ENCODE measurements around the gene GPD1. TPM values are rescaled to one million over a fixed set of nuclear protein-coding genes. Genes with fewer than 3 reads are reported as not detected.

GPD1 gene
- total RNA-seq, 1 donor from 2014 or later, result 51.1 TPM

DNA sequence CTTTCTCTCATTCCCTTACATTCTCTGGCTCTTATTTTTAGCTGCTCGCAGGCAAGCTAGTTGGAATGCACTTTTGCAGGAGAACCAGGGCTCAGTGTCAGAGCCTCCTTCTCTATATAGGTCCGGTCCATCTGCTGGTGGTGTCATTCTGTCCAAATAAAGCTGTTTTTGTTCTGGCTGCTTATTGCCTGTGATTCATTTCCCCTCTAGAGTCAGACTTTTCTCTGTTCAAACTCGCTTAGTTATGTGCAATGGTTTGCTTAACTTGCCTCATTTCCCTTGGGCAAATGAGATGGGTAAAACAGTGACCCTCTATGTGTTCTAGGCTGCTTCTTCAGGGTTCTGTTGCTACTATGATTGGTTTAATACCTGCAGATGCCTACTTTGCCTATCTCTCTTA, 15.8 kb upstream of the GPD1 start:
- DNase-seq (ENCODE audit: missing footprints) (no peak), ATAC-seq (no peak)
- intact Hi-C loops (cut with DNase I), result loop anchor here (2.0 kb wide), 1 partner anchor 87 kb away; no protein-coding TSS in a partner anchor

DNA sequence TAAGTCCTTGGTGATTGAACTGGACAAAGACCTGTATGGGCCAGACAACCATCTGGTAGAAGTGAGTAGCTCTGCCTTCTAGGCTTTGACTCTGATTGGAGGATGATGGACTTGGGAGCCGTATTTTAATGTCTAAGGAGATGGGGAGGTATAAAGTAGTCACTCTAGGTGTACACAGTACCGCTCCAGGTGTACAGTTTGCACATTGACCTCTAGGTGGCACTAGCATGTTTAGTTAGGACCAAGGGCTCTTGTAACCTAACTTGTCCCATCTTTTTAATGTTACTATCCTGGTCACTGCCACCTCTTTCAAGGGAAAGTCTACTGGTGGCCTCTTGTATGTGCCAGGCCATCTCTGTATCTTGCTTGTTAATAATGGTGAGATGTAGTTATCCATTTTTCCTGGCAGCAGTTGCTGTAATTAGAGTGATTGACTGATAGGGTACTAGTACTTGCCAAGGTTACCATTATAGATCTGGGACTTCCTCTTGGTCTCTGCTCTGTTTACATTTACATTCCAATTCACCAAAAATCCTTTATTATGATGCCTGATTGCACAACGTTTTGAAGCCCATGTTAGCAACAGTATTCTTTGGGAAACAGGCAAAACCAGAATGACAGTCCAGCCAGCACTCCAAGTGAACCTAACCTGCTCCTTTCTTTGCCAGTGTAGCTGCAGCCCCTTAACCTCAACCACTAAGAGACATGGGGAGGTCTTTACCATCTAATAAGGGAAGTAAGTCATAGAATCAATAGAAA, 15.1 kb upstream of the GPD1 start:
- DNase-seq (ENCODE audit: missing footprints) (no peak), ATAC-seq (peak; percentile 26)
- intact Hi-C loops (cut with DNase I), result loop anchor here (2.0 kb wide), 1 partner anchor 86 kb away; no protein-coding TSS in a partner anchor

DNA sequence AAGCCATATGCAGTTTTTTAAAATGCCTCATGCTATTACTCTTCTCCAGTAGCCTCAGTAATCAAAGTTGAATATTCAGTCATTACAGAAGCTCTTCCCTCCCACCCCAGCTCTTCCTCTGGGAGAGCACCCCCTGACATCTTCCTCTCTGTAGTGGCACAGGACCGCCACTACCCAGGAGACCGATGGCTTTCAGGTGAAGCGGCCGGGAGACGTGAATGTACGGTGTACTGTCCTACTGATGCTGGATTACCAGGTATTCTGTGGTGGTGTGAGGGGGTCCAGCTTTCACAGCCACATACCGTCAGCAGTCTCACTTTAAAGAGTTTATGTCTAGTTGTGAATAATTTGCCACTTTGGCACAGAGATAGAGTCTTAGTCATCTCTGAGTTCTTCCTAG, 14.1 kb upstream of the GPD1 start:
- no peak for ATAC-seq
- DNase-seq (ENCODE audit: missing footprints), result no peak
- intact Hi-C loops (cut with DNase I), result loop anchor here (2.0 kb wide), 1 partner anchor 85 kb away; no protein-coding TSS in a partner anchor

DNA sequence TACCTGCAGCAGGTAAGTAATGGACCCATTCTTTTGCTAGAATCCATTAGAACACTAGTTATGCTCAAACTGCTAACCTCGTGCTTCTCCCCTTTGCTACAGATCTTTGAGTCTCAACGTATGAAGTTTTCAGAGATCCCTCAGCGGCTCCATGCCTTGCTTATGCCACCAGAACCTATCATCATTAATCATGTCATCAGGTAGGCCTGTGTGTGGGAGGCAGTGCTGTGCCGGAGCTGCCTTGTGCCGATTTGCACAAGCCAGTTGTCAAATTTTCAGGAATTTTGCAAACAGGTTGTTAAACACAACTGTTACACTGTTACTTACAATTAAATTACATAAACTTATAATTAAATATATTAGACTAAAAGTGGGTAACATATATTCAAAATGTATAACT, 13.4 kb upstream of the GPD1 start:
- intact Hi-C loops (cut with DNase I), result no loop called here
- DNase-seq (ENCODE audit: missing footprints), result no peak
- no peak for ATAC-seq

DNA sequence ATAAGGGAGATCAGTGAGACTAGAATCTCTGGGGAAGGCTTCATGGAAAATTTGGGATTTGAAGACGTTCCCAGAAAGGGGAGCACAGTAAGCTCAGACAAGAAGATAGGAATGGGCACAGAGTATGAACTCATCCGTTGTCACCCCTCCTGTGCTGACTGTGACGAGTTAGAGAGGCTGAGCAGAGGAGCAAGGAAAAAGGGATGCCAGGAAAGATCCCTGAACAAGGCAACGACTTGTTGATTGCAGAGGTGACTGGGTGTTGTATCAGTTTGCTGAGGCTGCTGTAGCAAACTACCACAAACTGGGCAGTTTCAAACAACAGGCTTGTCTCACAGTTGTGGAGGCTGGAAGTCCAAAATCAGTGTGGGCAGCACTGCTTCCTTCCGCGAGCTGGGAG, 5.9 kb upstream of the GPD1 start:
- intact Hi-C loops (cut with DNase I), result no loop called here
- DNase-seq (ENCODE audit: missing footprints) (no peak), ATAC-seq (no peak)

DNA sequence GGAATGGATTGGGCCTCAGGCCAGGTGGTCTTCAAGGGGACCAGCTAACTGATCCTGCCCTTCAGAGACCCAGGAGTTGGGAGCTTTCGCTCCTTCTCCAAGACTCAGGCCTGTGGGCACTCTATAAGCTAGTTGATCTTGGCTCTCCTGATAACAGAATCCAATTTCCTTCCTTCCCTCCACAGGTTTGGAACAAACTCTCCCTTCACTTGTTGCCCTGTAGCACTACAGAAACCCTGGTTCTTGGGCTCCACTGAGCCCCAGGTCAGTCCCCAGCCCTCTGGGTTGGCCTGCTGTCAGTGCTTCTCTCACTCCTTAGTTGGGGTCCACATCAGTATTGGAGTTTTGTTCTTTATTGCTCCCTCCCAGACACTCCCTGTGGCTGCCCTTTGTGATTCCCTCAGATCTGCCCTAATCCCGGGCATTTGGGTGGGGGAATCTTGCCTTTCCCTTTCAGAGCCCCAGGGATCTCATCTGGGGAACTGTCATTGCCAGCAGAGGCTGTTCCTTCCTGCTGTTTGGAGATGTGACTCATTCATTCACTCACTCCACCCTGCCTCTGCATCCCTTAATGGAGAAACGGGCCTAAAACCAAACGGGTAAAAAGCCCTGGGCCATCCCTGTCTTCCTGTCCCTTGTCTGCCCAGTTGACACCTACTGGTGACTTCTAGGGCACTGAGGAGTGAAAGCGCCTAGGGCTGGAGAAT, 4.4 kb upstream of the GPD1 start:
- DNase-seq (ENCODE audit: missing footprints), result no peak

DNA sequence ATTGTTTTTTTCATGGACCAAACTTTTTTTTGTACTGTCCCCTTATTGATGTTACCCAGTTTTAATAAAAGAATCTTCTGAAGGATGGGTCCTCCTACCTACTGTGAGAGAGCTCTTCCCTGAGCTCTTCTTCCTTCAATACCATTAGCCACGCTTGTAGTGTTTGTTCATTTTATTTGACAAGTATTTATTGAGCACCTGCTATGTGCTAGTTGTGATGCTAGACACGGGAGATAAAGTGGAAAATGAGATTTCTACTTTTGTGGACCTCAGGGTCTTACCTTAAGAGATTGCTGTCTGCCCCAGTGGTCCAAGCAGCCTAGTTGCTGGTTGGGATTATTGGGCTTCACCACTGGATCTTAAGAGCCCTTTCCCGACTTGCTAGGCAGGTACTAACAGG, 3.2 kb upstream of the GPD1 start:
- ATAC-seq, result no peak
- intact Hi-C loops (cut with DNase I), result no loop called here
- DNase-seq (ENCODE audit: missing footprints), result no peak

More for the DNA sequence above, 4.4 kb upstream of the GPD1 start:
- peak; percentile 18 for ATAC-seq
- intact Hi-C loops (cut with DNase I), result no loop called here

DNA sequence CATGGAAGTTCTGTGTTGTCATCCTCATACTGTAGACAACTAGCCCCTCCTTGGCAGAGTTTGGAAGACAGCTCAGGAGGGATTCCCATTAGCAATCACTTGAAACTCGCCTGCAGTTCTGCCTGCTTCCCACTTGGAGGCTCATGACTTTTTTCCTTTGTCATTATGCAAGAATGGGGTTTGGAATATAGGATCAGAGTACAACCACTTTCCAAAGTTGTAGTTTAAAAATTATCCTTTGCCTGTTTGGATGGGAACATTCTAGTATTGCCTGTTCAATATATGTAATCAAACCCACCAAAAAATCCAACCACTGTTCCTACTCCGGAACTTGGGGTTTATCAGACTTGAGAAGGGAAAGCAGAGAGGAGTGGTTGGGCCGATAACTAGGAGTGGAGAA, 2.1 kb upstream of the GPD1 start:
- DNase-seq (ENCODE audit: missing footprints) (no peak), ATAC-seq (no peak)
- intact Hi-C loops (cut with DNase I), result no loop called here

DNA sequence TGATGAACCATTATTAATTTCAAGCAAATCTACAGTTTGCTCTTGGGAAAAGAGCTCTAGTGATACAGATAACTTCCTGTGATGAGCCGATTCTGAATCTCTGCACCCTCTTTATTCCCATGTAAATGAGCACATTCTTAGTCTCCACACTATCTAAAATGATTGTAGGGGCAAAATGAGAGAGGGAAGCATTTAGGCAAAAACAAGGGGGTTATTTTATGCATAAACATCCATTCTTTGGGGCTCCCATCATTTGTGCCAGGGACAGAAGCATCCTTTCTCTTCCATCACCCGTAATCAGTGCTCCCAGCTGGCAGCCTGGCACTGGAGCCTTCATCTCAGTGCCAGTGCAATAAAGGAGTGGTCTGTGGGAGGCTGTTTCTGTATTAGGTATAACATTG, 1.7 kb upstream of the GPD1 start:
- DNase-seq (ENCODE audit: missing footprints) (no peak), ATAC-seq (no peak)
- intact Hi-C loops (cut with DNase I), result no loop called here

DNA sequence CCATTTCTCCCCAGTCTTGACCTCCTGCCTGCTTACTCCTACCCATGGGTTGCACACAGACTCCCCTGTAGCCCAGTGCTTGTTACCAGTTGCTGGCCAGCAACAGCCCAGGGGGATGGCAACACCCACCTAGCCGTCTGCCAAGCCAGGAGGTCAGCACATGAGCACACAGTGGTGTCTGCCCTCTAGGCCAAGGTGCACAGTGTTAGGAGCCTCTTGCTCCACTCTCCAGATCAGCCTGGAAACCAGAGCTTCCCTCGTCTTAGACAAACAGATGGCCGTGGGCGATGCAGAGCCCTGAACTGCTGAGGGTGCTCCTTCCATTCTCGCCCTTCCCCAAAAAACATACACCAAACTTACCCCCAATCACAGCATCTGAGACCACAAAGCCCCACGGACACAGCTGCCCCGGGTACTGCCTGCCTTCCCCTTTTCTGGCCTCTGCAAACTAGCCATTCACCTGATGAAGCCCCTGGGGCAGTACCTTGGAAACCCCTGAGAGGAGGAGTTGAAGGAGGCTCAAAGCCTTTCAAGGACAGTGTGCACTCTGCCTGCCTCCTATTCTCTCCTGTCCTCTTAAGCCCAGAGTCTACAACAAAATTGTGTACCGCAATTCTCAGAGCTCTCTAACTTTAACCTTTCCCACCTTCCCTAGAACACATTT, 1.0 kb upstream of the GPD1 start:
- ATAC-seq, result no peak
- intact Hi-C loops (cut with DNase I), result no loop called here
- no peak for DNase-seq (ENCODE audit: missing footprints)

DNA sequence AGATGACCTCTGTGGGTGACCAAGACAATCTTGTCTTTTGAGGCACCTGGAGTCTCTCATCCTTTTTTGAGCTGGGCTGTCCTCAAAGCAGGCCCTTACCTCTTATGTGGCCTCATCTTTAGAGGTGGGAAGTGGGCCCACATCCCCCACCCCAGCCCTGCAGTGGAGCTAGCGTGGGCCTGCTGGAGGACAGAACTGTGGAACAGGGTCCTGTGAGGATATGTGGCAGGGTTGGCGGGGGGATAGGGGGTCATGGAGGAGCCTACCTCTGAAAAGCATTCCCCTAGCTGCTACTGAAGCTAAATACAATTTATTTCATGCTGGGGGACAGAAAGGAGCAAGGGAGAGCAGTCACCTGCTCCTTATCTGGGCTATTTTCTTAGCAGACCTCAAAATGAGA, 457 bp upstream of the GPD1 start:
- no peak for ATAC-seq
- intact Hi-C loops (cut with DNase I), result no loop called here
- DNase-seq (ENCODE audit: missing footprints), result no peak

DNA sequence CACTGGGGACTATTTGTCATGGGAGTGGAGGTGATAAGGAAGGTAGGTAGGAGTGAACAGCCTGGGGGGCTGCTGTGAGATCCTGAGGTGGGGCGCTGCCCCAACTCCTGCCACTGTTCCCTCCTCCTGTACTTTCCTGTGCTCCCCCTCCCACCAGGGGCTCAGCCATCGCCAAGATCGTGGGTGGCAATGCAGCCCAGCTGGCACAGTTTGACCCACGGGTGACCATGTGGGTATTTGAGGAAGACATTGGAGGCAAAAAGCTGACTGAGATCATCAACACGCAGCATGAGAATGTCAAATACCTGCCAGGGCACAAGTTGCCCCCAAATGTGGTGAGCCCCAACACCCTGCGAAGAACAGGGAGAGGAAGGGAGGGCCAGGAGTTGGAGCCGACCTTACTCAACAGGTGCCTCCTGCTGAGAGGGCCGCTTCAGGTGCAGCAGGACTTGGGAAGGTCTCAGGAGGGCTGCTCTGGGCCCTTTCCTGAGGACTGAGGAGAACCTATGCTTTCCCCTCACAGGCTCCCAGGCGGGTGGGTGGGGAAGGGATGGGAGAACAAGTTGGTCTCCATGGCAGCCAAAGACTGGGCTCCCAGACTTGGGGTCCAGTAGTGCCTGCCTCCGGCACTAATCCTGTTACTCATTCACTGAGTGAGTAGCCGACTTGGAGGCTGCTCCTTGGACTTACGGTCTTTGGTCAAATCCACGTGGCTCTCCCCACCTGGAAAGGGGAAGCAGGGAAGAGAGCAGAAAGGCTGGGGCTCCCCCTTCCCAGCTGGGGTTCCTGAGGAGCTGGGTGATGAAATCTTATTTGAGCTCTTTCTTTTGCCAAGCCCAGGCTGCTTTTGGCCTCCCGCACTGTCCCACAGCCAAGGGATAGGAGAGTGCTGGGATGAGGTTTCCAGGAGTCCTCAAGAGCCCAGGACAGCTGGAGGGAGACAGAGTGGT, 884 bp downstream of the GPD1 start:
- intact Hi-C loops (cut with DNase I), result no loop called here
- DNase-seq (ENCODE audit: missing footprints) (no peak), ATAC-seq (peak; percentile 30)

DNA sequence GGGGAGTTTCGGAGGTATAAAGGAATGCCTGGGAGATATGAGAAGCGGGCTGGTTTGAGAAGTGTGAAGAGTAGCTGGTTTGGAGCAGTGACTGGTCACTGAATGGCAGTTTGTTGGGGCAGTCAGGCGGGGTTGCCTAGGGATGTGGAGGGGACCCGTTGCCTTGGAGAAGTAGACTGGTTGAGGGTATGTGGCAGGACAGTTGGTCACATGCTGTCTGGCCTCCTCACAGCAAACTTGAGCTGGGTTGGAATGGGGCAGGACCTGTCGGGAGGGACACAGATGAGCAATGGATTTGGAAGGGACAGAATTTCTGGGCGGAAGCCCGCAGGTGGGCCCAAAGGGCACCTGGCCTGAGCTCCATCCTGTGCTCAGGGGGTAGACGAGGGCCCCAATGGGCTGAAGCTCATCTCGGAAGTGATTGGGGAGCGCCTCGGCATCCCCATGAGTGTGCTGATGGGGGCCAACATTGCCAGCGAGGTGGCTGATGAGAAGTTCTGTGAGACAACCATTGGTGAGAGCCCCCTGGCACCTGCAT, 2.2 kb downstream of the GPD1 start:
- DNase-seq (ENCODE audit: missing footprints) (no peak), ATAC-seq (no peak)
- intact Hi-C loops (cut with DNase I), result no loop called here

DNA sequence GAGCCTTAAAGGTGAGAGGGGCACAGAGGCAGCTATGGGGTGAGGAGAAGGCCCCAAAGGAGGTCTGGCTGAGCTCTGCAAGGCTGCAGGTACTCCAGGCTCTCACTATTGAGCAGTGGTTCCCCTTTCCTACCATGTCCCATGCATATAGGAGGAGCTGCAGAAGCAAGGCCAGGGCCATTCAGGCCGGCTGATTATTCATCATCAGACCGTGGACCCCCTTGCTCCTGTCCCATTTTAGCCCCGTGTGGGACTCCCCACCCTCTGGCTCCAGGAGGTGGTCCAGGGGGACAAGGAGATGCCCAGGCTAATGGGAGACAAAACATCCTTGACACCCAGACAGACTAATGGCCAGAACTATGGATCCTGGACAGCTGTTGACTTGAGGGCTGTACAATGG, 3.1 kb downstream of the GPD1 start:
- ATAC-seq, result no peak
- intact Hi-C loops (cut with DNase I), result no loop called here

DNA sequence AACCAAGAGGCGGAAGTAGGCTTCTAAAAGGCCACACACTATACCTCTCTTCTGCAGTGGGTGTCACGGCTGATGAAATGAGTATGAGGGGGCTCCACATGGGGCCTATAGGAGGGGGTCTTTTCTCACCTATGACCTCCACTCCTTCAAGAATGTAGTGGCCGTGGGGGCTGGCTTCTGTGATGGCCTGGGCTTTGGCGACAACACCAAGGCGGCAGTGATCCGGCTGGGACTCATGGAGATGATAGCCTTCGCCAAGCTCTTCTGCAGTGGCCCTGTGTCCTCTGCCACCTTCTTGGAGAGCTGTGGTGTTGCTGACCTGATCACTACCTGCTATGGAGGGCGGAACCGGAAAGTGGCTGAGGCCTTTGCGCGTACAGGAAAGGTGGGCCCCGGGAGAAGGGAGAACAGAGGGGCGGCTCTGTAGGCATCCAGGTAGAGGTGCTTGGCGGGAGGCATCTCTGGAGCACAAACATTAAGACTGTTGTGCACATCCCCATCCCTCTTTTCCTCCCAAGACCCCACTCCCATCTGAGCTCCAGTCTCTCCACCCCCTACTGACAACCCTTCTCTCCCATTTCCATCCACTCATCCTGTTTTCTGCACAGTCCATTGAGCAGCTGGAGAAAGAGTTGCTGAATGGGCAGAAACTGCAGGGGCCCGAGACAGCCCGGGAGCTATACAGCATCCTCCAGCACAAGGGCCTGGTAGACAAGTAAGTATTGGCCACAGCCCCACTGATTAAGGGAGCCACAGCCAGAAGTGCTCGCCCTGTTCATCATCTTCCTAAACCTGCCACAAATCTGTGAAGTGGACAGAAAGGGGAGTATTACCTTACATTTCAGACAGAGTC, 3.8 kb downstream of the GPD1 start:
- no peak for ATAC-seq
- DNase-seq (ENCODE audit: missing footprints), result no peak
- intact Hi-C loops (cut with DNase I), result no loop called here

More for the DNA sequence above, 3.1 kb downstream of the GPD1 start:
- DNase-seq (ENCODE audit: missing footprints), result no peak

DNA sequence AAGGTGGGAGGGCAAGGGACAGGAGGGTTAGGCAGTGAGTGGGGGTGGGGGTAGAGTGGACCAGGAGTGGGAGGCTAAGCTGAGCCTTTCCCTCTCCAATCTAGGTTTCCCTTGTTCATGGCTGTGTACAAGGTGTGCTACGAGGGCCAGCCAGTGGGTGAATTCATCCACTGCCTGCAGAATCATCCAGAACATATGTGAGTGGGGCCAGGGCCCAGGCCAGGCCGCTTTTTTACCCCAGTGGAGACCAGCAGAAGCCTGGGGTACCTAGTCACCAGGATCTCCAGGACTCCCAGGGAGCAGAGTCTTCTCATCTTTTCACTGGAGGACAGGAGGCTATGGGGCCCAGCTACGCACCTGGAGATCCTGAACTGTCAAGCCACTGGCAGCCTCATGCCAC, 5.5 kb downstream of the GPD1 start:
- DNase-seq (ENCODE audit: missing footprints) (no peak), ATAC-seq (no peak)
- intact Hi-C loops (cut with DNase I), result no loop called here

DNA sequence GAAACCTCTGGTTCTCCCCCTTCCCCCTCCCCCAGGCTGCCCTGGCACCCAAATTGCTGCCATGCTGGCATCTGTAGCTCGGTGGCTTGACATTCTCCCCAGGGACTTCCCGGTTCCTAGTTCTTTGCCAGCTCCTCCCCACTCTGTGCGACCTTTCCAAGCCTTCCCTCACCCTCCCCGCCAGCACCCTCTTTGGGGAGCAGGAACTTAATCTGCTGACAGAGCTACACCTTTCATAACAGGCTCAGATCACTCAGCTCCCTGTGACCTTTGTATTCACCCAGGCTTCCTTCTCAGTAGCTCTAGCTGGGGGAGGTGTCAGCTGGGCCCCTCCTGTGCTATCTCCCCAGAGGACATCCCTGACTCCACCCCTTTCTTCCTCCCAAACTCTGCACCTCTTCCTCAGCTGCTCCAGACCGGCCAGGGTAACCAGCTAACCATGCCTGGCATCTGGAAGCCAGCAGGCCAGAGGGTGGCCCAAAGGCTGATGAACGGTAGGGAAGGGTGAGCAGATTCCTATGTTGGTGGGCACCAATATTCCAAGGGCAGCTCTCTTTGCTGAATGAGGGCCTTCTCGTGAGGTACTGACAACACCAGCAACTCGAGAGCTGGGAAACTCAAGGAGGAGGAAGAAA, 6.4 kb downstream of the GPD1 start:
- intact Hi-C loops (cut with DNase I), result loop anchor here (1.0 to 5.0 kb wide), 3 partner anchors 25 to 292 kb away; partner anchors contain the start of genes CERS5, LARP4 and SMARCD1
- peak; percentile 6 for ATAC-seq
- DNase-seq (ENCODE audit: missing footprints), result no peak

Measured in Right ventricle myocardium inferior (tissue), 1 donor.